Suprapubic skin (tissue), 3 donors: ENCODE data around the gene MDM4.

Experiments
- CTCF ChIP-seq, 2 donors: fragments of 200-600 bp in 1 of 2; fragments of 450-650 bp in 1 of 2; sonication (generic) in 1 of 2; IDR thresholded peaks; one replicate each; pipeline ENCODE4 v1.5.1; 2016 to 2019; ENCODE audit warnings: antibody characterized with exemption in 2 of 2, mild to moderate bottlenecking in 1 of 2, moderate library complexity in 1 of 2
- EP300 ChIP-seq: sonication (generic); formaldehyde crosslinking; IDR thresholded peaks from one replicate; pipeline ENCODE4 v1.6.1; 2017; ENCODE audit warnings: antibody characterized with exemption
- POLR2A ChIP-seq, 2 donors: fragments of 450-650 bp; IDR thresholded peaks; one replicate each; pipeline ENCODE4 v1.6.1; 2017; ENCODE audit warnings: antibody characterized with exemption in 2 of 2, mild to moderate bottlenecking in 2 of 2, moderate library complexity in 2 of 2

- TF ChIP-seq CTCF (IDR thresholded peaks at IDR 0.05) = no peak
- no peak for TF ChIP-seq POLR2A (IDR thresholded peaks at IDR 0.05)
- TF ChIP-seq EP300 = no peak
These were observed 22.3 kb upstream of the MDM4 start for GRCh38 chr1:204493984-204494280.
